Astrocyte of the spinal cord (primary cell): ENCODE results near the gene DTX2.
"Not testable (repeated sequence)": the region's sequence is repeated elsewhere in the genome, so short reads cannot be mapped to it uniquely, and the experiment has no call there.

Source experiments
- DNase-seq: peaks from one replicate; pipeline ENCODE4 v3.0.0; 2011; ENCODE audit warnings: low read depth, low spot score
- H3K4me3 ChIP-seq: 2 replicates; pipeline ENCODE4 v1.5.1; 2011; ENCODE audit warnings: low read depth, mild to moderate bottlenecking, low read length, moderate library complexity
- in situ Hi-C: cut with HindIII; loops from 2 replicates; pipeline ENCODE4 v1.10.0; 2017; ENCODE audit warnings: low sequenced_read_pairs

Gene DTX2

GRCh38 chr7:76473097-76473496 is 11.6 kb downstream of the DTX2 start:
- in situ Hi-C loops, H3K4me3 ChIP-seq, DNase-seq: not testable (repeated sequence)

- H3K4me3 ChIP-seq, in situ Hi-C loops, DNase-seq: not testable (repeated sequence)
Observed at GRCh38 chr7:76476280-76476679, 14.8 kb downstream of the DTX2 start.

- DNase-seq, in situ Hi-C loops, H3K4me3 ChIP-seq: not testable (repeated sequence)
Observed at GRCh38 chr7:76476742-76477474, 15.4 kb downstream of the DTX2 start.

GRCh38 chr7:76479628-76480027 is 18.1 kb downstream of the DTX2 start:
- DNase-seq, in situ Hi-C loops, H3K4me3 ChIP-seq: not testable (repeated sequence)

- DNase-seq = peak; percentile 59
- H3K4me3 ChIP-seq, in situ Hi-C loops: not testable (repeated sequence)
Observed at GRCh38 chr7:76480403-76481253, 19.1 kb downstream of the DTX2 start.

GRCh38 chr7:76482660-76483059 is 21.2 kb downstream of the DTX2 start:
- DNase-seq, H3K4me3 ChIP-seq, in situ Hi-C loops: not testable (repeated sequence)

GRCh38 chr7:76483081-76483480 is 21.6 kb downstream of the DTX2 start:
- H3K4me3 ChIP-seq, DNase-seq, in situ Hi-C loops: not testable (repeated sequence)

GRCh38 chr7:76484456-76484855 is 22.9 kb downstream of the DTX2 start:
- in situ Hi-C loops, DNase-seq: not testable (repeated sequence)

GRCh38 chr7:76485822-76486610 is 24.5 kb downstream of the DTX2 start:
- in situ Hi-C loops, DNase-seq, H3K4me3 ChIP-seq: not testable (repeated sequence)

More at GRCh38 chr7:76484456-76484855, 22.9 kb downstream of the DTX2 start:
- H3K4me3 ChIP-seq = not testable (repeated sequence)

- DNase-seq, H3K4me3 ChIP-seq, in situ Hi-C loops: not testable (repeated sequence)
Observed at GRCh38 chr7:76486618-76487017, 25.1 kb downstream of the DTX2 start.

- DNase-seq, H3K4me3 ChIP-seq, in situ Hi-C loops: not testable (repeated sequence)
Observed at GRCh38 chr7:76487969-76488368, 26.5 kb downstream of the DTX2 start.

GRCh38 chr7:76492139-76492538 is 30.6 kb downstream of the DTX2 start:
- DNase-seq, in situ Hi-C loops, H3K4me3 ChIP-seq: not testable (repeated sequence)

- H3K4me3 ChIP-seq, in situ Hi-C loops, DNase-seq: not testable (repeated sequence)
Observed at GRCh38 chr7:76495717-76496116, 34.2 kb downstream of the DTX2 start.

GRCh38 chr7:76497918-76498582 is 36.5 kb downstream of the DTX2 start:
- DNase-seq, in situ Hi-C loops, H3K4me3 ChIP-seq: not testable (repeated sequence)

GRCh38 chr7:76498583-76499200 is 37.2 kb downstream of the DTX2 start:
- H3K4me3 ChIP-seq, in situ Hi-C loops, DNase-seq: not testable (repeated sequence)

- DNase-seq, H3K4me3 ChIP-seq, in situ Hi-C loops: not testable (repeated sequence)
Observed at GRCh38 chr7:76499201-76499923, 37.9 kb downstream of the DTX2 start.
